Neutrophil (primary cell): ENCODE results near the gene USP34.

Experiments used
- H3K27ac ChIP-seq: fragments of 200-600 bp; sonication (generic); 2 replicates; pipeline ENCODE4 v1.5.1; 2016; ENCODE audit warnings: mild to moderate bottlenecking, moderate library complexity
- H3K27me3 ChIP-seq: fragments of 200-600 bp; sonication (generic); 2 replicates; pipeline ENCODE4 v1.6.0; 2016; ENCODE audit warnings: mild to moderate bottlenecking
- H3K36me3 ChIP-seq: fragments of 200-600 bp; sonication (generic); 2 replicates; pipeline ENCODE4 v1.5.1; 2017
- H3K4me1 ChIP-seq, 2 experiments: fragments of 200-600 bp in 1 of 2; sonication (generic) in 1 of 2; 1 replicate in 1 of 2; 2 replicates in 1 of 2; pipeline versions ENCODE4 v1.5.1 to v1.6.1; 2013 to 2016; ENCODE audit warnings: low read depth in 1 of 2, low read length in 1 of 2, mild to moderate bottlenecking in 1 of 2, moderate library complexity in 1 of 2; ENCODE audit not compliant: control insufficient read depth in 1 of 2, insufficient read depth in 1 of 2
- H3K4me3 ChIP-seq, 2 experiments: fragments of 200-600 bp in 1 of 2; sonication (generic) in 1 of 2; 1 replicate in 1 of 2; 2 replicates in 1 of 2; pipeline ENCODE4 v1.5.1; 2013 to 2016; ENCODE audit warnings: low read depth in 1 of 2, low read length in 1 of 2, mild to moderate bottlenecking in 1 of 2, moderate library complexity in 1 of 2
- H3K9me3 ChIP-seq: fragments of 200-600 bp; sonication (generic); 2 replicates; pipeline ENCODE4 v1.5.1; 2016
- TF ChIP-seq, protein P1 (sequence below): fragments of 200-600 bp; sonication (generic); IDR thresholded peaks from 2 replicates; pipeline ENCODE4 v1.5.1; 2016; ENCODE audit warnings: antibody characterized with exemption

The USP34 gene

DNA sequence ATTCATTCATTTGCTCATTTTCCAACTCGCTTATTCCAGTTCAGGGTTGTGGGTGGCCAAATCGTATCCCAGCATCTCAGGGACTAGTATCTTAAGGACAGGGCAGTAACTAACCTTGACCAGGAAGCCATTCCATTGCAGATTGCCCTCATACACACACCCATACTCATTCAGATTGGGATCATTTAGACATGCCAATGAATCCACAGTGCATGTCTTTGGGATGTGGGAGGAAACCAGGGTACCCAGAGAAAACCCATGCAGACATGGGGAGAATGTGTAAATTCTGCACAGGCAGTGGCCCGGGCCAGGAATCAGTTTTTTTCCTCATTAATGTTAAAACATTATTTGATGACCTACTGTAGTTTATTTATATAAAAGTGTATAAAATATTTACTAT, 150.7 kb downstream of the USP34 start:
- TF ChIP-seq, protein P1, sequence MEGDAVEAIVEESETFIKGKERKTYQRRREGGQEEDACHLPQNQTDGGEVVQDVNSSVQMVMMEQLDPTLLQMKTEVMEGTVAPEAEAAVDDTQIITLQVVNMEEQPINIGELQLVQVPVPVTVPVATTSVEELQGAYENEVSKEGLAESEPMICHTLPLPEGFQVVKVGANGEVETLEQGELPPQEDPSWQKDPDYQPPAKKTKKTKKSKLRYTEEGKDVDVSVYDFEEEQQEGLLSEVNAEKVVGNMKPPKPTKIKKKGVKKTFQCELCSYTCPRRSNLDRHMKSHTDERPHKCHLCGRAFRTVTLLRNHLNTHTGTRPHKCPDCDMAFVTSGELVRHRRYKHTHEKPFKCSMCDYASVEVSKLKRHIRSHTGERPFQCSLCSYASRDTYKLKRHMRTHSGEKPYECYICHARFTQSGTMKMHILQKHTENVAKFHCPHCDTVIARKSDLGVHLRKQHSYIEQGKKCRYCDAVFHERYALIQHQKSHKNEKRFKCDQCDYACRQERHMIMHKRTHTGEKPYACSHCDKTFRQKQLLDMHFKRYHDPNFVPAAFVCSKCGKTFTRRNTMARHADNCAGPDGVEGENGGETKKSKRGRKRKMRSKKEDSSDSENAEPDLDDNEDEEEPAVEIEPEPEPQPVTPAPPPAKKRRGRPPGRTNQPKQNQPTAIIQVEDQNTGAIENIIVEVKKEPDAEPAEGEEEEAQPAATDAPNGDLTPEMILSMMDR, result no peak
- Histone ChIP-seq H3K4me1 (no peaks in the 10 kb centered on the region), H3K9me3 (no peaks in the 10 kb centered on the region), H3K27ac (no peak overlapping the region), H3K36me3 (peaks cover 79% of the 10 kb centered on the region), H3K4me3 (no peak overlapping the region), H3K27me3 (no peaks in the 10 kb centered on the region)

DNA sequence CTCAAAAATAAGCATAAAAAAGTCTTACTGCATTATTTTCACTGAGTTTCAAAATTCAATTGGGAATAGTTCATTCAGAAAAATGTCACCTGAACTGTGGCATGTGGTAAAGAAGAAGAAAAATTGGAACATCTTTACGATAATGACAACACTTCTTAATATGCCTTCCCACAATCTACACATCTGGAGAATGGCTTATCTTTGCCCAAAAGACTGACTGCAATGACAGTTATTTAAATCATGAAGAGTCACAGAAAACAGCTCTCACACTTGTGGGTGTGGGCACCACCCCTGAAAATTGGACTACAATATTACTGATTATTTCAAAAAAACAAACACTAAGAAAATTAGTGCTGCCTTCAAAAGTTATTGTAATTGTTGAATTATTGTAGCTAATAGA, 152.3 kb downstream of the USP34 start:
- H3K4me1 ChIP-seq, result no peaks in the 10 kb centered on the region
- no peaks in the 10 kb centered on the region for H3K27me3 ChIP-seq
- no peak overlapping the region for H3K27ac ChIP-seq
- H3K36me3 ChIP-seq, result peaks cover 82% of the 10 kb centered on the region
- no peak overlapping the region for H3K4me3 ChIP-seq
- no peaks in the 10 kb centered on the region for H3K9me3 ChIP-seq
- TF ChIP-seq, protein P1, result no peak

DNA sequence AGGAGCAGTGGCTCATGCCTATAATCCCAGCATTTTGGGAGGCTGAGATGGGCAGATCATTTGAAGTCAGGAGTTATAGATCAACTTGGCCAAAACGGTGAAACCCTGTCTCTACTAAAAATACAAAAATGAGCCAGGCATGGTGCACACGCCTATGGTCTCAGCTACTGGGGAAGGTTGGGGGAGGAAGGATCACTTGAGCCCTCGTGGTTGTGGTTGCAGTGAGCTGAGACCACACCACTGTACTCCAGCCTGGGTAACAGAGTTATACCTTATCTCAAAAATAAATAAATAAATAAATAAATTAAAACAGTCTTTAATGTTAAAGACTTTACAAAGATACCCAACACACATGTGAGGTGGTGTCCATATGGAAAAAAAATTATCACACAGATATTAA, 174.9 kb downstream of the USP34 start:
- Histone ChIP-seq H3K27ac (no peak overlapping the region), H3K36me3 (peaks cover 64% of the 10 kb centered on the region), H3K4me3 (no peak overlapping the region), H3K4me1 (no peaks in the 10 kb centered on the region), H3K9me3 (no peaks in the 10 kb centered on the region), H3K27me3 (no peaks in the 10 kb centered on the region)
- TF ChIP-seq, protein P1, result no peak

DNA sequence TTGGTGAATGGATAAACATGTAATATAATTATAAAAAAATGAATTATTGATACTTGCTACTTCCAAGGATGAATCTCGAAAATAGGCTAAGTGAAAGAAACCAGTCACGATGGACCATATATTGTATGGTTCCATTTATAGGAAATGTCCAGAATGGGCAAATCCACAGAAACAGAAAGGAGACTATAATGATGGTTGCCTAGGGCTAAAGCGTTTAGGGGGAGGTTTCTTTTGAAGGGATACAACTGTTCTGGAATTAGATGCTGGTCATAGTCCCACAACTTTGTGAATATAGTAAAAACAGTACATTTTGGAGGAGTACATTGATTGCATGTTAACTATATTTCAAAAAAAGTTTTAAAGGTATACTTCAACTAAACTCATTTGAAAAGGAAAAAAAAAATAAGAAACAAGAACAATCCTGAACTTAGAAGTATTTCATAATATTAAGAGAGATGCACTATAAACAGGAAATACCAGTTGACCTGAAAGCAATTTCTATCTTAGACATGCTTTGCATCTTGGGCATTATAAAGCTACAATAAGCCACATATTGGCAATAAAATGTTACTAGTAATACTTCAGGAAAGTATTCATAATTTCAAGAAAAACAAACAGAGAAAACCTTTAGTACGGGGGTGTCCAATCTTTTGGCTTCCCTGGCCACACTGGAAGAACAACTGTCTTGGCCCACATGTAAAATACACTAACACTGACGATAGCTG, 178.9 kb downstream of the USP34 start:
- Histone ChIP-seq H3K27ac (peak overlapping the region; percentile 11), H3K9me3 (no peaks in the 10 kb centered on the region), H3K4me3 (no peak overlapping the region), H3K36me3 (peaks cover 56% of the 10 kb centered on the region), H3K27me3 (no peaks in the 10 kb centered on the region), H3K4me1 (no peaks in the 10 kb centered on the region)
- TF ChIP-seq, protein P1, result no peak

DNA sequence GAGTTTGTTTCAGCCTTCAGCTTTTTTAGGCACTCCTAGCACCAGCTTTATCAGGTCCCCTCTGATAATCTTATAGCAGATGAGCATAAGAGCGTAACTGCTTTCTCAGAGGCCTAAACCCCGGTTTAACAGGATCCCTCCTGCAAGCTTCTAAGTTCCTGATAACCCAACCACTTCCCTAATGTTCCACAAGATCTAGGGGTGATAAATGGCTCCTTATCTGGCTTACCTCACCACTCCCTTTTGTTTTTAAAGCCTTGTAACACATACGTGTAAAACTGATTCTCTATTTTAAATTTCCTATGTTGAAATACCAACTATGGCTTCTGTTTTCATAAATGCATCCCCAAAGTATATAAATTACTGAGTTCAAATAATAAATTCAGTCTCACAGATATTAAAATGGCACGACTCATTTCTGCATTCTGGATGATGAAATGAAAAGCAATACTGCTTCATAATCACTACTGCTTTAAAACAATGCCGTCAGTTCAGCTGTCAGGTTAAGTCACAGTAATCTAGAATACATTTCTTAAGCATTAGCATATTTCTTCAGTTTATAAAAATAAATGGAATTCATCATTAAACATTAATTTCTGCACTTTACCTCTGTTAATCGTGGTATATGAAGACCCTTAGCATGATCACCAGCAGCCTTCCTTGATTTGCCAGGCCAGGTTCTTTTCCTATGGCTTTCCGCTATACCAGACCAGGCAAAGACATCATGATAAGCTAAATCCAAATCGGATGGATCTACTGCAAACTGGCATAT, 182.6 kb downstream of the USP34 start:
- H3K27ac ChIP-seq, result peak overlapping the region; percentile 5
- no peaks in the 10 kb centered on the region for H3K9me3 ChIP-seq
- H3K36me3 ChIP-seq, result peaks cover 32% of the 10 kb centered on the region

More for the DNA sequence above, 182.6 kb downstream of the USP34 start:
- TF ChIP-seq, protein P1, result no peak
- no peaks in the 10 kb centered on the region for H3K4me1 ChIP-seq
- no peak overlapping the region for H3K4me3 ChIP-seq
- H3K27me3 ChIP-seq, result no peaks in the 10 kb centered on the region
